IPS-NIHi7 (cell line): Measurements from ENCODE around the gene FBN3.
"Not testable (repeated sequence)": the region's sequence is repeated elsewhere in the genome, so short reads cannot be mapped to it uniquely, and the experiment has no call there.

ENCODE experiments used
- DNase-seq: peaks from one replicate; pipeline ENCODE4 v3.0.0; 2012; ENCODE audit warnings: mixed read lengths; ENCODE audit errors: extremely low spot score

FBN3 gene

GRCh38 chr19:8056533-8056932 is 92.9 kb downstream of the FBN3 start:
- DNase-seq, result no peak

- no peak for DNase-seq
Measured at GRCh38 chr19:8054169-8054568, 95.2 kb downstream of the FBN3 start.

GRCh38 chr19:8052464-8052859 is 96.9 kb downstream of the FBN3 start, which contains the start of gene CCL25:
Gene CCL25 (plus strand): TSS chr19:8052760. CDS start chr19:8053050, 290 bp downstream.
- no peak for DNase-seq

DNA sequence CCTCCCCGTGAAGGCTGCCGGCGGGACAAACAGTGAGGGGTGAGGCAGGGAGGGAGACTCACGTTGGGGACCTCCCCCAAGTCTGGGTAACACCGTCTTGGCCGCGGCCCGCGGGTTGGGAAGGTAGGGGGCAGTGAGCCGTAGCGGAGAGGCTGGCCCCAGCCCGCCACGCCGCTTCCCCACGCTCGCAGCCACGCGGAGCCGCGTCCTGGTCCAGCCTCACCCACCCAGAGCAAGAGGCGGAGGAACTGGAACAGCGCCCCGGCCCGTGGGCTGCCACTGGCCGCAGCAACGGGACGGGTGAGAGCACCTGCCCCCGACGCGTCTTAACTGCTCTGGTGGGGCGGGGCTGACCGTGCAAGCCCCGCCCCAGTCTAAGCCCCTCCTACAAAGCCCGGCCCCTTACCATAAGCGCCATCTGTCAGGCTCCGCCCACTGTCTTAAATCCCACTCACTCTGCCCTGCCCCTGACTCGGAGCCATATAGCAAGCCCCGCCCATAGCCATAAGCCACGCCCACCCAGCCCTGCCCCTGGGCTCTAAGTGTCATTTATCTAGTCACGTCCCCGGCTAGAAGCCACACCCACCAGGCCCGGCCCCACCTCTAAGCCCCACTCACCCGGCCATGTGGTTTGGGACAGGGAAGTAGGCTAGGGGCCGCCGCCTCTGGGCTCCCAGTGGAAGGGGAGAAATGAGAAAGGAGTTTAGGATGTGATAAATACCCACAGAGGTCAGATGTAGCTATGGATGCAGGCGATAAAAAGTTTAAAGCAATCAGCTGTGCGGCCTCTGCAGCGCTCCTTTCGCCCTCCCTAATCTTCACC is 98.9 kb downstream of the FBN3 start:
- DNase-seq, result peak; percentile 99

- DNase-seq, result no peak
Measured at GRCh38 chr19:8046569-8047165, 102.7 kb downstream of the FBN3 start.

GRCh38 chr19:8045872-8046568 is 103.4 kb downstream of the FBN3 start:
- DNase-seq, result no peak

DNA sequence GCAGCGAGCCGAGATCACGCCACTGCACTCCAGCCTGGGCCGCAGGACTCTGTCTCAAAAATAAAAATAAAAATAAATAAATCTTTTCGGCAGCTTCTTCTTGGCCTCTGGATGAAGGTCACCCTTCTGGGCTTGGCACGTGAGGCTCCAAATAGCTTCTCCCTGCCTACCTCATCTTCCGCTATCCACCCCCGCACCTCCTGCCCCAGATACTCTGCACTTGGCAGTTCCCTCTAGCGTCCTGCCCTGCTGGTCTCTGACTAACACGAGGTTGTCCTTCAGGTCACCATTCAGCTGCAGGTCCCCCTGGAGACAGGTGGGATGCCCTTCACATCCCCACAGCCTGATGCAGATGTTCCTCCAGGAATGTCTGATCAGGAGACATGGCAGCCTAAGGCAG is 105.4 kb downstream of the FBN3 start:
- DNase-seq, result no peak

- DNase-seq, result no peak
Measured at GRCh38 chr19:8042900-8043299, 106.5 kb downstream of the FBN3 start.

DNA sequence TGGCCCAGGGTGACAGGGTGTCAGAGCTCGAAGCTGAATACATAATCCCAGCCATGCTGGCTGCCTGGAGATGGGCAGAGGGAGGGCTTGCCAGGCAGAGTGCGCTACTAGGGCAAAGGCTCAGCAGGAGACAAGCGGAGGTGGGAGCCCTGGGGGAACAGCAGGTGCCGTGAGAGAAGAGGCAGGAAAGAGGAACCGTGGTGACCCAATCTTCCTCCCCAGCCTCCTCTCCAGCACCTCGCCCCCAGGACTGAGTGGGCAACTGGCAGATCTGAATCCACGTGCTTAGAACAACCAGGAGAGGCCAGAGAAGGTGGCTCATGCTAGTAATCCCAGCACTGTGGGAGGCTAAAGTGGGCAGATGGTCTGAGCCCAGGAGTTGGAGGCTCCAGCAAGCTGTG is 107.9 kb downstream of the FBN3 start:
- DNase-seq, result no peak

DNA sequence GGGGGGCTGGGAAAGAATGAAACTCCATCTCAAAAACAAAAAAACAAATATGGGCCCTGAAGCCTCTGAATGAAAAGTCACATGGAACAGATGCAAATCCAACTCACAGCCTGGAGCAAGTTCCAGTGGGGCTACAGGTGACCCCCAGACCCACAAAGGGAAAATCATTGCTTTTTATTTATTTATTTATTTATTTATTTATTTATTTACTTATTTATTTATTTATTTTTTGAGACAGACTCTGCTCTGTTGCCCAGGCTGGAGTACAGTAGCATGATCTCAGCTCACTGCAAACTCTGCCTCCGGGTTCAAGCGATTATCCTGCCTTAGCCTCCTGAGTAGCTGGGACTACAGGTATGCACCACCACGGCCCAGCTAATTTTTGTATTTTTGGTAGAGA is 110.2 kb downstream of the FBN3 start:
- DNase-seq, result no peak

- DNase-seq, result no peak
Measured at GRCh38 chr19:8038815-8039214, 110.6 kb downstream of the FBN3 start.

DNA sequence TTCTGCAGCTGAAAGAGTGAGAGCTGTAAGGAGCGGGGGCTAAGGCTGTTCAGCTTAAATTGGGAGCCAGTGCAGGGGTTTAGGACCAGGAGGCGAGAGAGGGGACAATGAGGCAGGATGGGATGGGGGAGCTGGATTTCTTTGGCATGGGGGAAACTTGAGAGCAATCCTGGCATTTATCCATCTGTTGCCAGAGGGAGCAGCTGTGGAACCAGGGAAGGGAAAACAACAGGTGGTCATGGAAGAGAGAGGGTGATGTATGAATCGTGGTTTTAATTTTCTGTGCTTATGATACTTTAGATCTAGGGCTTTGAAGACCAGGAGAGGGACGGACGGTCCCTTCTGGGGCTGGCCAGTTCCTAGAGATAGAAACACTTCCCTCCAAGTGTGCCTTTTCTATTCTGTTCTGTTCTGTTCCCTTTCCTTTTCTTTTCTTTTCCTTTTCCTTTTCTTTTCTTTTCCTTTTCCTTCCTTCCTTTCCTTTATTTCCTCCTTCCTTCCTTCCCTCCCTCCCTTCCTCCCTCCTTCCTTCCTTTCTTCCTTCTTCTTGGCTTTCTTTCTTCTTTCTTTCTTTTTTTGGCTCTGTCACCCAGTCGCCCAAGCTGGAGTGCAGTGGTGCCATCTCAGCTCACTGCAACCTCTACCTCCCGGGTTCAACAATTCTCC is 112.8 kb downstream of the FBN3 start:
- DNase-seq, result no peak

DNA sequence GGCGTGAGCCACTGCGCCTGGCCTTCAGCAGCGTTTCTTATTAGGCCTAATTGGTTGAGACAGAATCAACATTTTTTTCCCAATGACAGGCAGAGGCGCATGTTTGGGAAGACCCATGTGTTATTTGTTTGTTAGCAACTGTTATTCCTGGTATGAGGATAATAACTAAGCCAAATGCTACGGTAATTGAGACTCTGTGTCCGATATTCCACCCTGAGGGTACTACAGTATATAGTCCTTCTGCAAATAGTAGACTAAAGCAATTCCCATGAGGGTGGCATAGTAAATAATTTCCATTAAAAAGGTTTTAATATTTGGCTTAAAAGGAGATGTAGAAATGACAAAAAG is 115.2 kb downstream of the FBN3 start:
- no peak for DNase-seq

GRCh38 chr19:8033287-8034177 is 115.9 kb downstream of the FBN3 start:
- not testable (repeated sequence) for DNase-seq

DNA sequence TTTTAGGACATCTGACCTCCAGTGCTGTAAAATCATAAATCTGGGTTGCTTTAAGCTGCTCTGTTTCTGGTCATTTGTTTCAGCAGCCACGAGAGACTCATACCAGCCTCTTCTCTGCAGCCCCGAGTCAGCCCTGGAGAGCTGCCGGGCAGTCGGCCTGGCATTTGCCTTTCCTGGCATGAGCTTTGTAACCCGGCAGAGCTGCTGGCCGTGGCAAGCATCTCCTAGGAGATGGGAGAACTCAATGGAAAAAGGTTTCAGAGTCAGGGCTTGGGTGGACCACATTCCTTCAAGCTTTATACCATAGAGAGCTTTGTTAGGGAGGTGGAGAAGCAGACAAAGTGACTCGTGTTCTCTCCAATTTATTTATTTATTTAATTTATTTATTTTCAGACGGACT is 118.4 kb downstream of the FBN3 start:
- DNase-seq, result no peak

DNA sequence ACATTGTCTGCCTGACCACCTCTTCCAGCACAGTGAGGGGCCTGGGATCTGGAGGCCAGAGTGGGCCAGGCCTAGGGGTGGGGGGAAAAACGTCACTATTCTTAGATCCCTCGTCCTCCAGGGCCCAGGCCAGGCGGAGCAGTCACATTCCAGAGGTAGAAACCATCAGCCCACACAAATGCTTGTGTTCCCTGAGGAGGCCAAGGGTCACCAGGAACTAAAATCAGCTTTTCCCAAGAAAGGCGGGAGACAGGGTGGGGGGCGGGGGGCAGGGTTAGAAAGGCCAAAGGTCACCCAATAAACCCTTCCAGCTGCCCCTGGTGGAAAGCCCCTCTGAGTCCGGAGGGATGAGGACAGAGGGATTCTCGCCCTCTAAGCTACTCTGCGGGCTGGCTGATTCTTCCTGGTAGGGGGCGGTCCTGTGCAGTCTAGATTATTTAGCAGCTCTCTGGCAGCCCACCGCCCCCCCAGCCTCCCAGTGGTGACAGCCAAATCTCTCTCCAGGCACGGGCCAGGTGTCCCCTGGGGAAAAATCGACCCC is 120.4 kb downstream of the FBN3 start:
- peak; percentile 78 for DNase-seq

DNA sequence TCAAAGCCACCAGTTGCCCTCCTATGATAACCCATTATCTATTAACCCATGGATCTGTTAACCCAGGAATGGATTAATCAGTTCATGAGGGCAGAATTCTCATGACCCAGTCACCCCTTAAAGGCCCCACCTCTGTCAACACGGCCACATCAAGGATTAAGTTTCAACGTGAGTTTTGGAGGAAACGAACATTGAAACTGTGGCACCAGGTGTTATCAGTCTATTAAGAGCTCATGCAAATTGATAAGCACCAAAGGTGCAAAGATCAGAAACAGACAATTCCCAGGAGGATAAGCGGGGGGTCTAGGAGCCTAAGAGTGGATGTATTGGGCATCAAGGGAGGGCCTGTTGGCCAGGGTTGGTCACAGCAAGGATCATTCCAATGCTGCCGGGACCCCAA is 124.1 kb downstream of the FBN3 start:
- no peak for DNase-seq

GRCh38 chr19:8024256-8024655 is 125.1 kb downstream of the FBN3 start:
- DNase-seq, result not testable (repeated sequence)

- DNase-seq, result no peak
Measured at GRCh38 chr19:8023371-8023770, 126.0 kb downstream of the FBN3 start.

DNA sequence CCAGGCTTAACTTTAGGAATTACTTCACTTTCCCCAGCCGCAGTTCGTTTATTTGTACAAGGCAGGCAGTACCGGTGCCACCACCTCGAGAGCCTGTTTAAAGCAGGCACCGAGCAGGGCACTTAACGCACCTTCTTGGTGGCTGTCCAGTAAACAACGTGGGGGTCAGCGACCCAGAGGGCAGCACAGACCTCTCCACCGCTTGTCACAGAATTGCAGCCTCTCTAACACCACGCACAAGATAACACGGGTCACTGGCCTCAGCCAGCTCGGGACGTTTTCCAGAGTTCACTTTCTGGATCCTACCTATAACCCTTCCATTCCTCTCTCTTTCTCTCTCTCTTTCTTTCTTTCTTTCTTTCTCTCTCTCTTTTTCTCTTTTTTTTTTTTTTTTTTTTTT is 127.1 kb downstream of the FBN3 start:
- no peak for DNase-seq

DNA sequence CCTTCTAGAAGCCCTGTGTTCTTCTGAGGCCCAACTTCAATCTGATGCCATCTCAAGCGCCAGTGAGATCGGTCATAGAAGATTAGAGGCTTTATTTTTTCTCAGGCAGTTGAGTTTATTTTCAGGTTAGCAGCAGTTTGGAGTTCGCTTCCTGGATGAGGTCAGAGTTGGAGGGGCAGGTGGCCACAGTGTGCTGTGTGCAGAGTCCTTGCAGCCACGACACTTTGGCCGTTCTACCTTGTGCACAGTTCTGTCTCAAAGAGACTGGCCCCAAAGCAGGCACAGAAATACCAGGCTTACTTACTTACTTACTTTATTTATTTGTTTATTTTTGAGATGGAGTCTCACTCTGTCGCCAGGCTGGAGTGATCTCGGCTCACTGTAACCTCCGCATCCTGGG is 128.0 kb downstream of the FBN3 start:
- DNase-seq, result no peak
